HG03565 (cell line): ENCODE measurements around the gene LARP4B.

Source experiments
- ATAC-seq: cut with Tn5 transposase; IDR thresholded peaks from one replicate; pipeline ENCODE4 v1.9.1; 2021; ENCODE audit warnings: mild to moderate bottlenecking, moderate library complexity; ENCODE audit not compliant: unreplicated experiment

LARP4B gene

DNA sequence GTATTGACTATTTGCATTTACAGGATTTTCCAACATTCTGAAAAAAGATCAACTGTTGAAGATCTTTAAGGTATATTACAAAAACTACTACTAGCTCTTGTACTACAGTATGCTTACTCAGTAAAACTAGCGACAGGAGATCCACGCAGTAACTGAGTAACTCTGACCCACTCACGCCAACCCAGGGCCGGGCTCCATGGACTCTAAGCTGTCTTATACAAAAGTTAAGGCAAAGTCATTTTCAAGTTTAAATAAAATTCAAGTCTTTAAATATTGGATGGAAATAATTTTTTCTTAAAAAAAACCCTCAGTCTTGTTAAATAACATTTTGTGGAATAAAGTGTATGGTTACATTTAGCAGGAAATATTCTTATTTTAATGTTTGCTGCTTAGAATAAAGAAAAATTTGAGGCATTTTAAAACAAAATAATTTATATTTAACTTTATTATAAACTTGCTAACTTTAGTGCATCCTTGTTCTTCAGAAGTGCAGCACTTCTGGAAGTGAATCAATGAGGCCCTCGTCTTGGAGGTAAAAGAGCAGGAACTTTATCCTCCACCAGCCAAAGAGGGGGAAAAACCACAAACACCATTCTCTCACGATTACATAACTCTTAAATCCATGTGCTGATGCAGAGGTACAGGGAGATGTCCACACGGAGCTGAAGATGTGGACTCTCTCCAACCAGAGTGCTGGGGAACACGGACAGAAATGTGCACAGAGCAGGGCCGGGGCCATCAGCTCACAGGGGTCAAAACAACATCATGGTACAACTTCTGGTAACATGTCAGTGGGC, 119.9 kb downstream of the LARP4B start:
- no peak for ATAC-seq

DNA sequence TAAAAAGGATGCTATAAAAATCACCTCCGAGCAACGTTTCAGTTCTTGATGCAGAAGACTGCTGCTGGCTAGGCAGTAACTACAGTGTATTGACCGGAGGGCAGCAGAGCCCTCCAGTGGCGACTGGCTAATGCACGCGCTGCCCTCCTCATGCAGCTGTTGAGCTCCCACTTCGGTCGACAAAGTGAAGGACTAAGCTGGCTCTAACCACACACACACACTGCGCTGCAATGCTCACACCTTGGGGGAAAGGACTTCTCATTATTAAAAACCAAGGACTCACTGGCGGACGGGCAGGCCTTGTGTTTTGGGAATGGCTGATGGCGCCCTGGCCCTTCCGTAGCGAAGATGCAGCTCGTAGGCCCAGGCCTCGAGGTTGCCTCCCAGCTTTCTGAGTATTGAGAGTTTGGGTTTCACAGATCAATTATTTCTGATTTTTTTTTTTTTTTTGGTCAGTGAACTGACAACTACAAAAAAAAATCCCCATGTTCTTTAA, 121.1 kb downstream of the LARP4B start:
- no peak for ATAC-seq

DNA sequence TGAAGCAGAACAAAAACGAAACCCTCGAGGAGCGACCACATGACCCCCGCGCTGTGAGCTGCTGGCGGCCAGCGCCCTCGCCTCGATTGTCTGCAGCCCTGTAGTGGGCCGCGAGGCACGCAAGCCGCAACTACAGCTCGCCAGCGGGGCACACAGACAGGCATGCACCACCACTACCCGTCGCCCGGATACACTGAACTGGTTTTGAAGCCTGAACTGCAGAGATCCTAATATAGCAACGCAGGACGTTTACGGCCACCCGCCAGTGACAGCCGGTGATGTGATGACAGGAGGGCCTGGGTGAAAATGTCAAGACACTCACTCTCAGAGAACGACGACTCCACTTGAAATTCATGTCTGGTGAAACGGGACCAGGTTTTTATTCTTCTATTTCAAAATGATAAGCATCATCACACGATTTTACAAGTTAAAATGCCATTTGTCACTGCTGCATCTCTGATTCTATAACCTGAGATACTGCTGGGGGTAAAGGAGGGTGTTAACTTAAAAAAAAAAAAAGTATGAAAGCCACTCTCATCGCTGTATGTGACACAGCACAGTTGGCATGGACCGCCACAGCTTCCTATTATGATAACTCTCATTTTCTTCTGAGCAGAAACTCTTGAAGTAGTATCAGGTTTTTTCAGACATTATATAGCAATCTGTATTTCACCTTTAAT, 121.7 kb downstream of the LARP4B start:
- ATAC-seq = no peak

DNA sequence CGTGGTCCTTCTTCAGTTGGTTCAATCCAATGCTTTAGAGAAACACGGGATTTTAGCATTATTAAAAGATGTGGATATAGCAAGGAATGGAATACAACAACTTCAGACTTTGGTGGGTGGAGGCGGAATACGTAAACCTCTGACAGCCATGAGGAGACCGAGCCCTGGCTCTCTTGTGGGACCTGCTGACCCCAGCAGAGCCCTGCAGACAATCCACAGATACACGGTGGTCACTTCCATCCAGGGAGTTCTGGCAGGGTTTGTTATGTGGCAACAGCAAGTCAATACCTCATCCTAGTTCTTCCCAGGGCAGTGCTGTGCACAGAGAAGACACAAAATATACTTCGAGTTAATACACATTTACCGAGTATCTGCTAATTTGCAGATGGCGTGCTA, 123.5 kb downstream of the LARP4B start:
- no peak for ATAC-seq

DNA sequence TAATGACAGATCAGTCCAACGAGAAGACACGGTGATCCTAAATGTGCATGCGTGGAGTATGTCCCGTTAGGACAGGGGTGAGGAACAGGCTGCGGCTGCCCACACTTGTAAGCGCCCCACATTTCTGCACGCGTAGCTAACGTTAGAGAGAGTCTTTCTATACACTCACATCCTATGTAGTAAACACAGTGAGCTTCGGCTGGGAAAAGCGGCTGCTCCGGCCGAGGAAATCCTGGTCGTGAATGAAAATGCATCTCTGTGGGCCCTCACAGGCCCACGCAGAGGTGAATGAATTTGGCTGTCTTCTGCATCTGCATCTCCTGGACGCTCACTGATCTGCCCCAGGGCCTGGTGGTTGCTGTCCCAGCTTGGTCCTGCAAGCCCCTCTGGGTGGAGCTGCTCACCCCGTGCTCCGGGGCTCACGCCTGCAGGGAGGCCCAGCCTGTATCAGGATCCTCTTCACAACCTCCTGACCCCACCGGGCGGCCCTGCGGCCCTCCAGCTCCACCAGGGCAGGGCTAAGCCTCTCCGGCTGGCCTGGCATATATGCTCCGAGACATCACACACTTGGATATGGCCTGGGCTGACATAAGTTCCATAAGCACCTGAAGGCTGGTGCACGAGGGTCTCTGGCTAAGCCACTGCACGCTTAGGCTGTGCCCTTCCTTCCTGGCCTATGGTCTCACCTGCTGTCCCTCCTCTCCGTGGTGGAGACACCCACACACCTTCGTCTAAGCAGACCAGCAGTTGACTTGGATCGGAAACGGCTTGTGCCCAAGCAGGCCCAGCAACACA, 124.1 kb downstream of the LARP4B start:
- no peak for ATAC-seq

DNA sequence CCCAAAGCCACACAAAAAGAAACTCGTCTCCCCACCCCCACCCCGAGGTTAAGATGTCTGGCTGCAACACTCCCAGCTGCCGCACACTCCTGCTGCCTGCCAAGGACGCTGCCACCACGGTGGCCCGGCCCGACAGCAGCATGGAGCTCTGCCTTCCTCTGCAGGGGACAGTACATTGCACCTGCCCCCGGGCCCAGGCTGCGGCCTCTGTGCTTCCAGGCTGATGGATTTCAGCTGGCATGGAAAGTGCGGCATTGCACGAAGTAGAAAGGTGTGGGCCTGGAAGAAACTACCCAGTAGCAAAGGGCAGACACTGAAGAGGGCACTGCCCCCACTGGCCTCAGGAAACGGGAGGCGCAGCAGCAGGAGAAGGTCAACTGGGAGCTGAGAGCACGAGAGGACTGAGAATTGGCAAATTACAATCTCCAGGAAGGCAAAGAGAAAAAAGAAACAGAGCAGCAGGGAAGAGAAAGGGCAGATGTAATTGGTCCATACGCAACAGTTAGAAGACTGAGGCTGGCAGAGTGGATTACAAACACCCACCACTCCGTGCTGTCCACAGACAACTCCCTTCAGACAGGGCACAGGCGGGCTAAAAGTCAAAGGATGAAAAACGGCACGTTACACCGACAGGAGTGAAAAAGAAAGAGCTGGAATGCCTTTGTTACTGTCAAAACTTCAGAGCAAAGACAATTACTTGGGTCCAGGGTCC, 124.9 kb downstream of the LARP4B start:
- no peak for ATAC-seq

DNA sequence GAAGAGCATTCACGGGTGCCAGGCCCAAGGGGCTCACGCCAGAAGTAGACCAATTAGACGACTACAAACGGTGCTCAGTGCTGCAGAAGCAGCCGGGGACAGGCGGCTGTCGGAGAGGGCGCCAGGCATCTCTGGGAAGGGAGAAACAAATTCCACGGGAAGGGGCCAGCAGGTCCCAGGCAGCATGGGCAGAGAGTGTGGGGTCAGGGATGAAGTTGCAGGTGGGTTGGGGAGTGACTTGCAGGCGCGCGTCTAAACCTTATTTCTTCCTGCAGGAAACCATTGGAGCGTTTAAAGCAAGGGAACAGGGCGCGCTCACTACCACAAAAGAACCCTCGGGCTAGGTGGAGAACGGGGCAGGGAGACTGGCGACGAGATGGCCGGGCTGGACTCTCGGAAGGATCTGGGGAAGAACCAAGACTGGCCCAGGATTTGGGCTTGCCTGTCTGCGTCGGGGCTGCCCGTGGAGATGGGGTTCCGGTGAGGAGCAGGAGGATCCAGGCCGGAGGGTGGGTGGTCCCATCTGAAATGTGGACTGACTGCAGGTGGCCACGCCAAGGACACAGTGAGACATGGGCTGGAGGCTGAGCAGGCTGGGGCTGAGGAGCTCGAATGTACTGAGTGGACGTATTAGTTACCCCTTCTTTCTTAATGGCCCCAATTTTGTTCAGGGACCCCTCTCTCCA, 125.7 kb downstream of the LARP4B start:
- no peak for ATAC-seq

DNA sequence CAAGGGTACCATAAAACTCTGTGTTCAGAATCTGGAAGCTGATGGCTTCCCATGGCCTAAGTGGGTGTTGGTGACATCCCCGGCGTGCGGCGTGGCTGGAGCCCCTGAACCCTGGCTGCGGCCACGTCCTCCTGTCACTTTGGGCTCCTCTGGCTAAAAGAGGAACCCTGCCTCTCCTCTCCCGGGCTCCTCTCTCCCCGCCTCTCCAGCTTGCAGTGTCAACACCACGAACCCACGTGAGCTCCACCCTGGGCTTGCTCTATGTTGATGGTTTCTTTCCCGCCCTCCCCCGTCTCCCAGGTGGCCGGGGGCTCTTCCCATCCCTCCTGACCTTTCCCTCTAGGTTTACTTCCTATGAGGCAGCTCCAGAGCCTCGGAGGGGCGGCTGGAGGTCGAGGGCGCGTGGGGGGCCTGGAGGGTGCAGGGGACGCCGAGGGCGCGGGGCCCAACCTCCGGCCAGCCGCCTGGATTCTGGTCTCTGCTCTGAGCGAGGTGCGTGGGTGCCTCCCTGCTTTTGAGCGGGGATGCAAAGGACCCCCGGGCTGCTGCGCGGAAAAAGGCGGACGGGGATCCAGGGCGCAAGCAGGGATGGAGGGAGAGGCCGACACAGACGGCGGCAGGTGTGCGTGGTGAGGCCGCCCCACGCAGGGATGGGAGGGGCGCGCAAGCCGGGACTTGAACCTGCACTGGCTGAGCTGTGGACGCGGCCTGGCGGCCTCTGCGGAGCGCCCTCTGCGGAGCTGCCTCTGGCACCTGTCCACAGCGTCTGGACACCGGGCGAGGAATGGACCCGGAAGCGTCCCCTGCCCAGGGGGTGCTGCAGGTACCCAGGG, 126.5 kb downstream of the LARP4B start:
- ATAC-seq = no peak

DNA sequence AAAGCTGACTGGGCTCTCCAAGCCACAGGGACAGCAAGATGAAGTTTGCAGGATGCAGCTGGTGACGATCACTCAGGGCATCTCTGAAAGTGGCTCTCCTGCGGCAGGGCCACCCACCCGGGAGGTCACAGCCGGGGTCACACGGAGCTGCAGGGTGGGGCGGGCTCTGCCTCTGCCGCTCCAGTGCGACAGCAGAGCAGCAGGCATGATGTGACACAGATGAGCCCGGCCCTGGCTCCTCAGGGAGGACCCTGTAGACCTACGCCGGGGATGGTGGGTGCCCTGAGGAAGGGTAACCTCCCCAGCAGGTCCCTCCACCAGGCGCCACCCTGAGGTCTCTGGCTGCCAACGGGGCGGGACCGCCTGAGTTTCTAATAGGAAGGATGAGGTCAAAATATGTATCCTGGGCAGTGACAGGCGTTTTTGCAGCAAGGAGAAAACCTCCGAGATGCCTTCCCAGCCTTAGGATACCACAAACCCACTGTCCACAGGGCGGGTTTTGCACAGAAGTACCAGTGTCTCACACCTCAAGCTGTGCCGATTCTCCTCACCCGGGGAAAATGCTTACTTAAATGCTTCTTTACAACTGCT, 127.2 kb downstream of the LARP4B start:
- ATAC-seq = no peak

DNA sequence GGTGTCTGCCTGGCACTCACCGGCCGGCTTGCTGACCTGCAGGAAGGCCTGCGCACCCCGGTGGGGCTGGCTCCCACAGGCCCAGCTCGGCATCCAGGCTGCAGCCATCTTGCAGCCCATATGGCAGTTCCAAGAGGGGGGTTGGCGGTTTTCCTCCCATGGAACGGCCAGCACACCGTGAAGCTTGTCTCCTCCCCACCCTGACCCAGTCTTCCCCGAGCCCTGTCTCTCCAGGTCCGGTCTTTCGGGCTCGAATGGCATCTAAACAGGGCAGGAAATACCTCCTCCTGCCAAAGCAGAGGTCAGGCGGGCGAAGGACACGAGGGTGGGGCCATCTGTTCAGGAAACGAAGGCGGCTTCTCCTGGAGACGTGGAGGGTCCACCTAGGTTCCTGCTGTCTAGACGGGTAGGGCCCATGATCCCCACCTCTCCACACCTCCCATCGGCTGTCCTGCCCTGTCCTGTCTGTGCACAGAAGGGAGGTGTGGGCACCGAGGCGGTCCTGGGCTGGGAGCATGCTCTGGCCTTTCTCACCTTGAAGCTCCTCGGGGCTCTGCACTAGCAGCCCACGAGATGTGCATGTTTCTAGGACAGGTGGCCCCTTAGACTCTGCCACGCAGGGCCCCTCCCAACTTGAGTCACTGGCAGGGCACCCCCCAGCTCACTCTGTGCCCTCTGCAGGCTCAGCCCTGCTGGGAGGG, 128.3 kb downstream of the LARP4B start:
- ATAC-seq = no peak

DNA sequence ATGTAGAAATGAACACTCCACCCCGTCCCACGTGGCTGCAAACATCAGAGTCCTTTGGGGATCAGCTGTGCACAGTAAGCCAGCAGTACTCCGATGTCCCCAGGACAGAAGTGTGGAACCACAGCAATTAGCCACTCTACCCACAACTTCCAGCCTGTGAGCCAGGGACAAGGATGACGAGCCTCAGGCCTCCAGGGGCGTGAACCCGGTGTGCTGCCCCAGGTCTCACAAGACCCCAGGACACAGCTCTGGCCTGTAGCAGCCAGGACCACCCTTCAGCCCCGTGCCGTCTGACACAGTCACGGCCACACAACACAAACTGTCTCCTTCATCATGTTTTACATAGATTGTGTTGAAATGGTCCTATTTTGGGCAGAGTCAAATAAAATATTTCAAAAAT, 129.0 kb downstream of the LARP4B start:
- no peak for ATAC-seq

DNA sequence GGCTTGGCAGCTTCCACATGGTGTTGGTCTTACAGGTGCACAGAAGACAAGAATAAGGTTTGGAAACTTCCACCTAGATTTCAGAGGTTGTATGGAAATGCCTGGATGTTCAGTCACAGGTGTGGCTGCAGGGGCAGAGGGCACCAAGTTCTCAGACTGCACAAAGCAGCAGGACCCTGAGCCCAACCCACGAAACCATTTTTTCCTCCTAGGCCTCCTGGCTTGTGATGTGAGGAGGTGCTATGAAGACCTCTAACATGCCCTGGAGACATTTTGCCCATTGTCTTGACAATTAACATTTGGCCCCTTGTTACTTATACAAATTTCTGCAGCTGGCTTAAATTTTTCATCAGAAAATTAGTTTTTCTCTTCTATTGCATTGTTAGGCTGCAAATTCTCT, 134.3 kb downstream of the LARP4B start:
- ATAC-seq = no peak

DNA sequence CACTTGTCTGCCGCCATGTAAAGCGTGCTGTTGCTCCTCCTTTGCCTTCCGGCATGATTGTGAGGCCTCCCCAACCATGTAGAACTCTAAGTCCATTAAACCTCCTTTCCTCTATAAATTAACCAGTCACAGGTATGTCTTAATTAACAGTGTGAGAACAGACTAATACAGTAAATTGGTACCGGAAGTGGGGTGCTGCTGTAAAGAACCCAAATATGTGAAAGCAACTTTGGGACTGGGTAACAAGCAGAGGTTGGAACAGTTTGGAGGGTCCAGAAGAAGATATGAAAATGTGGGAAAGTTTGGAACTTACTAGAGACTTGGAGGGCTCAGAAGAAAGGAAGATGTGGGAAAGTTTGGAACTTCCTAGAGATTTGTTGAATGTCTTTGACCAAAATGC, 135.3 kb downstream of the LARP4B start:
- ATAC-seq = no peak

DNA sequence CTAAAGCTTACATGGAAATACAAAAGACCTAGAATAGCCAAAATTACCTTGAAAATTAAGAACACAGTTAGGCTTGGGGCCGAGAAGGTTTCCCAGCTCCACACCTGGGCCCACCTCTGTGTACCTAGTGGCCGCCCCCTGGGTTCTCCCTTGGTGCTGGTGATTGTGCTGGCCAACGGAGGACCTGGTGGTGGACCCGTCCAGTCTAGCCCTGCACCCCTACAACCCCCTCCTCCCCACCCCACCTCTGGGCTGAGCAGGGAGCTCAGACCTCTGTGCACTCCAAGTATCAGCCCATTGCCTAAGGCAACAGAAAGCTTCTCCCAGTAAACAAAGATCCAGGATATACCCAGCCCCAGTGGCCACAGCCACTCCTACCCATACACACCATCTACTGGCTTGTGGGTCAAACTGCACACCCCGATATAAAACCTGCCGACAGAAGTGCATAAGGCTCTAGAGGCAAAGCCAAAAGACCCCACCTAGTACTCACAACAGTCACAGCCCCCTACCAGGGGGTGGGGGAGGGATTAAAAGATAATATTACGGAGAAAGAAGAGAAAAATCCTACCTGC, 137.0 kb downstream of the LARP4B start:
- no peak for ATAC-seq

DNA sequence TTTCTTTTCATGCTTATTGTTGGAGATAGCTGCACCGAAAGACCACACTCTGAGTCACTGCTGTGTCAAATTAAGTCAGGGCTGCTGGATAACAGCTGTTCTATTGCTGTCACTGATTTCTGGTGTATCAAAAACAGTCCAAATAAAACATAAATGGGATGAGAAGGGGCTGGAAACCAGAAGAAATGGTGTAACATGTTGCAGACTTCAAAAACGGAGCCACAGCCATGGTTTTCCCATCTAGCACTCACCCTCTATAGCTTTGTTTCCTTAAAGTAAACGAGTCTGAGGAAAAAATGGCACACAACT, 138.8 kb downstream of the LARP4B start:
- no peak for ATAC-seq

DNA sequence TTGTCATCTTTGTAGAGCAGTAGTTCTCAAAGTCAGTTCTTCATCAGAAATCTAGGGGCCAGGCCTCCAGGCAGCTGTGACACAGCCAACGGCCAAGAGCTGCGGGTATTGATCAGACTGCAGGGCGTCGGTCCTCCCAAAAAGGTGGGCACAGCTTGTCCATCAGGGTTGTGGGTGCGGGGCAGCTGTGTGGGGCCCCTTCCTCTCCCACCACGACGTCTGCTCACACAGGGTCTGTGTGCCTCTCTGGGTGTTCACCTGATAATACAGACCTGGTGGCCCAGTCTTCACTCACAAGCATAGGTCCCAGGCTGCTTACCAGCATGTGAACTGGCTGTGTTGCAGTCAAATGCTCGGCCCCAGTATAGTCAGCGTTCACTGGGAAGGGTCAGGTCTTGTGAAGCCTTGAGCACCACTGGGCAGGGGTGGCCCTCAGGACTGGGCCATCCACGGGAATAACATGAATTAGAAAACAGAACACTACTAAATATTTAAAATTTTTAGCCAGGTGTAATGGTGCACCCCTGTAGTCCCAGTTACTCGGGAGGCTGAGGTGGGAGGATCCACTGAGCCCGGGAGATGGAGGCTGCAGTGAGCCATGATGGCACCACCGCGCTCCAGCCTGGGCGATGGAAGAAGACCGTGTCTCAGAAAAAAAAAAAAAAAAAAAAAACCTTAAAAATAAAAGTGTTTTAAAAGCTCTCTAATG, 139.3 kb downstream of the LARP4B start:
- no peak for ATAC-seq

DNA sequence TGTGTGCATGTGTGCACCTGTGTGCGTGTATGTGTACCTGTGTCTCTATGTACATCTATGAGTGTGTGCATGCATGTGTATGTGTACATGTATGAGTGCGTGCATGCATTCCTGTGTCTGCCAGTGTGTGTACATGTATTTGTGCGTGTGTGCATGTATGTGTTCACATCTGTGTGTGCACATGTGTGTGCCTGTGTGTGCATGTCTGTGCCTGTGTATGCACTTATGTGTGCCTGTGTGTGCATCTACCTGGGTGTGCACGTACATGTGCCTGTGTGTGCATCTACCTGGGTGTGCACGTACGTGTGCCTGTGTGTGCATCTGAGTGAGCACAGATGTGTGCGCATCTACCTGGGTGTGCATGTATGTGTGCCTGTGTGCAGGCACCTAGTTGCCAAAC, 139.9 kb downstream of the LARP4B start:
- no peak for ATAC-seq
